RWPE1 (cell line): ENCODE results near the gene KCNG1.

Experiments used
- CTCF ChIA-PET: fragments of 350-600 bp; sonication (Branson Sonifier 250); formaldehyde crosslinking; extraction: SDS; loops from one replicate; lab custom pipeline; 2021; lab: Yijun Ruan, JAX
- POLR2A ChIA-PET: fragments of 400-600 bp; formaldehyde crosslinking; extraction: SDS; loops from one replicate; lab custom pipeline; 2020; ENCODE audit warnings: antibody characterized with exemption; ENCODE audit not compliant: low non-redundant PET; lab: Yijun Ruan, JAX
- DNase-seq: peaks from one replicate; pipeline ENCODE4 v3.0.0; 2012; ENCODE audit warnings: low spot score
- H3K27ac ChIP-seq: fragments of 450-650 bp; 2 replicates; pipeline ENCODE4 v1.5.1; 2017
- CTCF ChIP-seq: fragments of 450-650 bp; conservative IDR thresholded peaks from 2 replicates; pipeline ENCODE4 v1.5.1; 2017; ENCODE audit warnings: low read depth, mild to moderate bottlenecking

The KCNG1 gene

DNA sequence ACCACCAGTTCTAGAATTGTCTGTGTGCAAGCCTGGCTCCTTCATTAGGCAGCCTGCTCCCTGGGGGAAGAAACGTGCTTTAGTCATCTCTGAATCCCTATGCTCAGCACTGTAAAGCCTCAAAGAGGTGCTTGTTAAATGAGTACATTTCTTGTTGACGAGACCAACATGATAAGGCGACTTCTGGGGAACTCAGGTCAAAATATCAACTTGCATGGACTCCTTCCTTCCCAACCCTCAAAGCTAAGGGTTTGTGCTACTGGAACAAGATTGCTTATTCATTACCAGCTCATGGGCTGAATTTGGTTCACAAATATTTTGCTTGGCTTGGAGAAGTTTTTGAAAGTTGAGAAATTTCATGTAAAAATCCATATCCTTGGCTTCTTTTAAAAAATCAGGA, 10.6 kb downstream of the KCNG1 start:
- DNase-seq: no peak
- no peak overlapping the region for H3K27ac ChIP-seq
- no peak for TF ChIP-seq CTCF
- ChIA-PET CTCF (interaction anchor here (0.6 to 0.7 kb wide), 2 partner anchors 40 to 218 kb away, joined by 3 read pairs; no protein-coding TSS in a partner anchor), POLR2A (no interaction called here)

DNA sequence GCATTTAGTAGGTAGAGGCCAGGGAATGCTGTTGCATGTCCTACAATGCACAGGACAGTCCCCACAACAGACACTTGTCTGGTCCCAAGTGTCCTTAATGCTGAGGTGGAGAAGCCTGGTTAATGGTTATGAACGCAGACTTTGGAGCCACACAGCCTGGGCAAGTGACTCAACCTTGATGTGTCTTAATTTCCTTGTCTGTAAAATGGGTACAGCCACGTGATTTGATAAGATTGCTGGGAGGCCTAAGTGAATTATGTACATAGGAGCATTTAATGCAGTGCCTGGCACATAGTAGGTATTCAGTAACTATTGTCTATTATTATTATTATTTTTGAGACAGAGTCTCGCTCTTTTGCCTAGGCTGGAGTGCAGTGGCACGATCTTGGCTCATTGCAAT, 11.4 kb downstream of the KCNG1 start:
- TF ChIP-seq CTCF: no peak
- CTCF ChIA-PET: no interaction called here
- DNase-seq: no peak
- POLR2A ChIA-PET: interaction anchor here (0.6 kb wide), 1 partner anchor 387 kb away, joined by 3 read pairs; no protein-coding TSS in a partner anchor
- no peak overlapping the region for H3K27ac ChIP-seq

DNA sequence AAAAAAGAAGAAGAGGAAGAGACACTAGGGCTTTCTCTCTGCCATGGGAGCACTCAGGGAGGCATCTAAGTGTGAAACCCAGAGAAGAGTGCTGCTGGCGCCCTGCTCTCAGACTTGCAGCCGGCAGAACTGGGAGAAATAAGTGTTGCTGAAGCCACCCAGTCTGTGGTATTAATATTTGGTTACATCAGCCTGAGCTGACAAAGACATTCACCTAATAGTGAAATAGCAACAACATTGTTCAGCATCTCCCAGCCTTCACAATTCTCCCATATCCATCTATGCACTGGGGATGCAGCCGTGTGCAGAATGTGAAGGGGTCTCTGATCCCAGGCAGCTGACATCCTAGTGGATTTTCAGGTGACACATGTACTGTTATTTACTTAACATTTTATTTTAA, 12.0 kb downstream of the KCNG1 start:
- no peak overlapping the region for H3K27ac ChIP-seq
- no peak for TF ChIP-seq CTCF
- CTCF ChIA-PET: no interaction called here
- no peak for DNase-seq
- POLR2A ChIA-PET: interaction anchor here (0.6 kb wide), 1 partner anchor 388 kb away, joined by 3 read pairs; no protein-coding TSS in a partner anchor

DNA sequence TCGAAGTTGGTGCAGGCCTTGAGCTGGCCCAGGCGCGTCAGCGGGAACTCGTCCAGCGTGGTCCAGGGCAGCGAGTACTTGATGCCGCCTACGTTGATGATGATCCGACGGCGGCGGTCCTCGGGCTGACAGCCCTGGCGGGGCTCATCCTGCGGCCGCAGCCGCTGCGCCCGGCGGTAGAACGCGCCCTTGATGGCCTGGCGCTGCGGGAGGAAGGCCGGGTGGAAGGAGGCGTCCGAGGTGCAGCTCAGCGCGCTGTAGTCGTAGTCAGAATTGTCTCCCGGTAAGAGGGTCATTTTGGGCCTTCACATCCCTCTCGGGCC, 12.9 kb downstream of the KCNG1 start:
- H3K27ac ChIP-seq: no peak overlapping the region
- DNase-seq: no peak
- ChIA-PET CTCF (no interaction called here), POLR2A (no interaction called here)
- TF ChIP-seq CTCF: no peak

- no peak overlapping the region for H3K27ac ChIP-seq
- CTCF ChIA-PET: interaction anchor here (0.8 kb wide), 1 partner anchor 215 kb away, joined by 6 read pairs; the partner anchor contains the start of gene BCAS4
- no peak for TF ChIP-seq CTCF
- POLR2A ChIA-PET: no interaction called here
- DNase-seq: no peak
Observed at GRCh38 chr20:51009303-51010042, 13.4 kb downstream of the KCNG1 start.

DNA sequence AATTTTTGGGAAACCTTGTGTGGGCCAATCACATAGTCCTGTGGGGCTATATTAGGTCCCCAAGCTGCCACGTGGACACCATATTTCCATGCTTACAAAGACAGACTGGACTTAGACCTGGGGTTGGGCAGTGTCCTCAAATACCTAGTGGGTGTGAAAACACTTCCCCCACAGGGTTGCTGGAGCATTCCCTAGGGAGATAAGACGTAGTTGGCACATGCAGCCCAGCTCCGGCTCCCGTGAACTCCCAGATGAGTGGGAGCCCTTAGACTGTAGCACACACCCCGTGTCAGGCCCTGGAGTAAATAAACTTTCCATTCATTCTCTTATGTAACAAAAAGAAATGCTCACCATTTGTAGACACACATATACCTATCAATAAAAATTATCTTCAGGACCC, 14.2 kb downstream of the KCNG1 start:
- ChIA-PET POLR2A (interaction anchor here (0.7 kb wide), 1 partner anchor 525 kb away, joined by 3 read pairs; no protein-coding TSS in a partner anchor), CTCF (interaction anchor here (0.8 to 1.1 kb wide), 2 partner anchors 24 to 214 kb away, joined by 3 to 6 read pairs; partner anchors contain the start of gene BCAS4)
- TF ChIP-seq CTCF: no peak
- no peak for DNase-seq
- H3K27ac ChIP-seq: no peak overlapping the region
